DMS114 treated with DMSO at 0.1 percent for 48 hours (cell line): ENCODE data around the gene NFATC1.

Source experiments
- DNase-seq: peaks from one replicate; lab custom pipeline; 2025; ENCODE audit not compliant: unreplicated experiment; lab: John Stamatoyannopoulos, UW

NFATC1 gene

GRCh38 chr18:79570266-79571201, 174.8 kb downstream of the NFATC1 start:
- no peak for DNase-seq

GRCh38 chr18:79571211-79572092, 175.7 kb downstream of the NFATC1 start:
- DNase-seq = no peak

GRCh38 chr18:79572093-79572780, 176.5 kb downstream of the NFATC1 start:
- no peak for DNase-seq

GRCh38 chr18:79572848-79573451, 177.2 kb downstream of the NFATC1 start:
- no peak for DNase-seq

GRCh38 chr18:79573921-79574491, 178.3 kb downstream of the NFATC1 start:
- no peak for DNase-seq

- DNase-seq = no peak
Observed at GRCh38 chr18:79574938-79575525, 179.3 kb downstream of the NFATC1 start.

GRCh38 chr18:79575891-79576685, 180.4 kb downstream of the NFATC1 start:
- no peak for DNase-seq

- no peak for DNase-seq
Observed at GRCh38 chr18:79576686-79577351, 181.1 kb downstream of the NFATC1 start.

GRCh38 chr18:79577451-79578395, 182.0 kb downstream of the NFATC1 start:
- DNase-seq = no peak

GRCh38 chr18:79578396-79579260, 182.9 kb downstream of the NFATC1 start:
- DNase-seq = no peak
